GM12878 (cell line): ENCODE results near the gene CSH1. TPM values are rescaled to one million over a fixed set of nuclear protein-coding genes. Genes with fewer than 3 reads are reported as not detected.

ENCODE experiments used
- ATAC-seq: fragments of 200-7000 bp; cut with Tn5 transposase; 3 replicates; pipeline ENCODE4 v1.9.1; 2020; ENCODE audit warnings: mild to moderate bottlenecking, moderate library complexity
- BruUV-seq: library from RNA; stranded (reverse); fragments of 400-500 nt; replicated peaks from 2 replicates; lab custom pipeline; 2021; lab: Mats Ljungman, UMichigan
- CTCF ChIA-PET: fragments of 300-600 bp; sonication (Branson Sonifier 250); formaldehyde crosslinking; extraction: SDS; loops from one replicate; lab custom pipeline; 2021; ENCODE audit warnings: inconsistent platforms; lab: Yijun Ruan, JAX
- POLR2A ChIA-PET: fragments of 350-600 bp; formaldehyde crosslinking; extraction: SDS; loops from one replicate; lab custom pipeline; 2021; ENCODE audit warnings: inconsistent platforms; lab: Charles Lee
- RAD21 ChIA-PET: fragments of 300-600 bp; sonication (Branson Sonifier 250); formaldehyde crosslinking; loops from one replicate; lab custom pipeline; 2023; ENCODE audit warnings: antibody characterized with exemption; ENCODE audit not compliant: unreplicated experiment; lab: Charles Lee
- SMC1A ChIA-PET: fragments of 300-600 bp; sonication (Branson Sonifier 250); formaldehyde crosslinking; loops from one replicate; lab custom pipeline; 2023; ENCODE audit not compliant: unreplicated experiment, uncharacterized antibody; lab: Charles Lee
- DNase-seq: peaks from one replicate; pipeline ENCODE4 v3.0.0-alpha.2; 2011; ENCODE audit warnings: low read depth, low spot score
- FAIRE-seq: peaks from 3 replicates; lab custom pipeline; 2011; peaks lifted over from hg19 to GRCh38; lab: Jason Lieb, UNC
- H2AFZ ChIP-seq: 2 replicates; pipeline ENCODE4 v1.6.0; 2011; ENCODE audit warnings: low read depth, low read length, control low read depth; ENCODE audit not compliant: control insufficient read depth
- H3K27ac ChIP-seq: 2 replicates; pipeline ENCODE4 v1.5.1; 2011; ENCODE audit warnings: control low read depth; ENCODE audit not compliant: control insufficient read depth, insufficient read depth
- H3K27me3 ChIP-seq, 2 experiments: replicated peaks in 1 of 2; 2 replicates each; pipeline versions ENCODE4 v1.6.0 to v1.6.1; 2011; ENCODE audit warnings: low read length in 1 of 2; ENCODE audit not compliant: control insufficient read depth in 2 of 2, insufficient read depth in 2 of 2
- H3K36me3 ChIP-seq, 2 experiments: 2 replicates each; pipeline ENCODE4 v1.5.1; 2011; ENCODE audit warnings: low read length in 1 of 2; ENCODE audit not compliant: control insufficient read depth in 2 of 2, insufficient read depth in 2 of 2
- H3K4me1 ChIP-seq: 2 replicates; pipeline ENCODE4 v1.6.1; 2011; ENCODE audit warnings: mild to moderate bottlenecking, low read length, moderate library complexity, mixed read lengths; ENCODE audit not compliant: control insufficient read depth, insufficient read depth
- H3K4me2 ChIP-seq: 2 replicates; pipeline ENCODE4 v1.6.0; 2011; ENCODE audit warnings: control low read depth; ENCODE audit not compliant: control insufficient read depth, insufficient read depth
- H3K4me3 ChIP-seq: fragments of 200-600 bp; sonication (generic); 2 replicates; pipeline ENCODE4 v1.5.1; 2016
- H3K79me2 ChIP-seq: 2 replicates; pipeline ENCODE4 v1.6.0; 2011; ENCODE audit warnings: low read length; ENCODE audit not compliant: control insufficient read depth, insufficient read depth
- H3K9ac ChIP-seq: 2 replicates; pipeline ENCODE4 v1.8.0; 2011; ENCODE audit warnings: low read length, control low read depth, mixed read lengths; ENCODE audit not compliant: control insufficient read depth, insufficient read depth
- H3K9me3 ChIP-seq: replicated peaks from 3 replicates; pipeline ENCODE4 v1.5.1; 2011; ENCODE audit warnings: mild to moderate bottlenecking, low read length; ENCODE audit not compliant: control insufficient read depth, insufficient read depth
- H4K20me1 ChIP-seq: 2 replicates; pipeline ENCODE4 v1.6.0; 2011; ENCODE audit not compliant: control insufficient read depth, insufficient read depth
- BRCA1 ChIP-seq: IDR thresholded peaks from 2 replicates; pipeline ENCODE4 v1.6.1; 2011; ENCODE audit warnings: low read depth, low read length, improper control_type of control experiment
- E2F8 ChIP-seq: fragments of 450-650 bp; IDR thresholded peaks from 2 replicates; pipeline ENCODE4 v1.6.1; 2018; ENCODE audit warnings: mild to moderate bottlenecking, low read depth, moderate library complexity; ENCODE audit not compliant: partially characterized antibody
- IRF4 ChIP-seq: IDR thresholded peaks from 2 replicates; pipeline ENCODE4 v1.6.1; 2011; ENCODE audit warnings: low read depth, low read length
- MTA3 ChIP-seq: IDR thresholded peaks from 2 replicates; pipeline ENCODE4 v1.6.1; 2012; ENCODE audit warnings: low read length, inconsistent platforms, borderline replicate concordance
- RBBP5 ChIP-seq: fragments of 200-600 bp; sonication (generic); conservative IDR thresholded peaks from 2 replicates; pipeline ENCODE4 v1.6.1; 2016
- RUNX3 ChIP-seq: IDR thresholded peaks from 2 replicates; pipeline ENCODE4 v1.6.1; 2012; ENCODE audit warnings: low read length, inconsistent platforms
- SP1 ChIP-seq: IDR thresholded peaks from one replicate; pipeline ENCODE4 v1.6.1; 2011; ENCODE audit warnings: low read depth, low read length
- ZNF24 ChIP-seq: fragments of 450-650 bp; IDR thresholded peaks from 2 replicates; pipeline ENCODE4 v1.6.1; 2017; ENCODE audit warnings: antibody characterized with exemption, mild to moderate bottlenecking
- WGBS: methylation state at CpG from one replicate; pipeline ENCODE4 v1.1.6; 2016; ENCODE audit warnings: low lambda C conversion rate; ENCODE audit not compliant: insufficient replicate concordance, insufficient coverage; ENCODE audit errors: missing lambda C conversion rate; 5-methylcytosine and 5-hydroxymethylcytosine counted together
- in situ Hi-C: fragments of 300-500 bp; cut with MboI; formaldehyde crosslinking; loops from 9 replicates; pipeline ENCODE4 v1.14.3; 2018; ENCODE audit warnings: mixed read lengths
- intact Hi-C: fragments of 100-400 bp; cut with micrococcal nuclease; formaldehyde crosslinking; loops from one replicate; pipeline ENCODE4 v1.14.2; 2022; ENCODE audit not compliant: unreplicated experiment
- polyA plus RNA-seq, 11 experiments: library from polyadenylated mRNA; depleted of rRNA in 4 of 11; unstranded in 6 of 11; stranded (reverse) in 5 of 11; fragments of >200 nt; fragmentation: Nextera tagmentation in 4 of 11; fragmentation: Illumina TruSeq in 1 of 11; extraction: Ambion mirVana in 4 of 11; extraction: Trizol in 1 of 11; gene quantifications; 1 replicate in 1 of 11; 2 replicates in 10 of 11; pipeline versions ENCODE4 v1.2.1 to v1.2.3, GENCODE V29; 2011 to 2016; ENCODE audit warnings: inconsistent platforms in 2 of 11, missing spikeins in 2 of 11, low read depth in 1 of 11
- total RNA-seq, 4 experiments: library from RNA; depleted of rRNA in 3 of 4; stranded (reverse); fragments of >200 nt in 3 of 4; fragmentation: Illumina TruSeq in 1 of 4; extraction: Trizol in 1 of 4; gene quantifications; 2 replicates each; pipeline versions ENCODE4 v1.2.1 to v1.2.3, GENCODE V29; 2013 to 2021

The CSH1 gene
- total and polyA plus RNA-seq, 10 of the 15 experiments (the other 5 are each of a cell fraction or from before 2014, with no cell fraction given), result not detected

- Histone ChIP-seq H3K27ac (no peak overlapping the region), H3K9me3 (no peaks in the 10 kb centered on the region), H3K36me3 (no peaks in the 10 kb centered on the region), H3K79me2 (peaks cover under 1% of the 10 kb centered on the region; the same call in 1 of the 2 replicates), H3K4me3 (no peak overlapping the region), H2AFZ (no peak overlapping the region), H3K4me2 (no peak overlapping the region), H3K9ac (no peak overlapping the region), H3K27me3 (no peaks in the 10 kb centered on the region), H4K20me1 (no peaks in the 10 kb centered on the region), H3K4me1 (peaks cover 6% of the 10 kb centered on the region)
- BruUV-seq, result no TSS peak
- FAIRE-seq, result no peak
- RAD21 ChIA-PET, result no interaction called here
- intact Hi-C loops (no loop called here), in situ Hi-C loops (no loop called here)
- no peak for ATAC-seq
- 94% methylated on average over 4 of the region's 4 CpGs for WGBS
- POLR2A ChIA-PET, result interaction anchor here (0.7 kb wide), 1 partner anchor 8 kb away, joined by 3 read pairs; no protein-coding TSS in a partner anchor
- SMC1A ChIA-PET, result no interaction called here
- TF ChIP-seq RBBP5 (no peak), BRCA1 (no peak), ZNF24 (no peak), IRF4 (no peak), MTA3 (no peak), SP1 (no peak), RUNX3 (no peak), E2F8 (no peak)
- CTCF ChIA-PET, result interaction anchor here (0.9 to 1.9 kb wide), 5 partner anchors 8 to 196 kb away, joined by 3 to 9 read pairs (median 5); no protein-coding TSS in a partner anchor
- no peak for DNase-seq
These were observed 41.5 kb upstream of the CSH1 start for GRCh38 chr17:63937920-63938319.
